Measurements from ENCODE around the gene ZNF555. TPM values are rescaled to one million over a fixed set of nuclear protein-coding genes. Genes with fewer than 3 reads are reported as not detected.

The ZNF555 gene
- total and polyA plus RNA-seq, 2 of the 13 experiments (the other 11 are each of a cell fraction or from before 2014, with no cell fraction given) = 5.0 to 8.0 TPM

- Histone ChIP-seq H3K36me3 (replicated peaks in 1 of 2; ENCODE audit: control insufficient read depth in 1 of 2, insufficient read depth in 2 of 2, low read length in 2 of 2) (no peaks in the 10 kb centered on the region; a peak in 2 of 5 replicates), H3K79me2 (ENCODE audit: insufficient read depth, low read length) (no peaks in the 10 kb centered on the region), H3K9ac (ENCODE audit: insufficient read depth, low read depth, low read length) (no peak overlapping the region), H3K4me1 (ENCODE audit: insufficient read depth, low read length) (peaks cover 14% of the 10 kb centered on the region), H3K27me3 (ENCODE audit: control insufficient read depth in 1 of 2, insufficient read depth in 2 of 2, low read length in 2 of 2) (no peaks in the 10 kb centered on the region), H3K9me3 (ENCODE audit: low read length) (no peaks in the 10 kb centered on the region), H3K4me2 (ENCODE audit: low read depth, low read length) (no peak overlapping the region), H2AFZ (ENCODE audit: low read length) (no peak overlapping the region), H3K27ac (ENCODE audit: extremely low read length, insufficient read depth, low read length) (no peak overlapping the region), H4K20me1 (ENCODE audit: insufficient read depth, low read length) (no peaks in the 10 kb centered on the region), H3K4me3 (replicated peaks in 1 of 3; ENCODE audit: insufficient read depth in 1 of 3, low read depth in 2 of 3, low read length in 3 of 3) (no peak overlapping the region)
- peak; percentile 65 for ATAC-seq
- no TSS peak for BruUV-seq (replicated peaks)
- CTCF ChIA-PET (ENCODE audit: low intra/inter-chr PET ratio, low total read pairs) = no interaction called here
- no peak for FAIRE-seq
- in situ Hi-C loops (cut with HindIII; ENCODE audit: extremely low pct_ligation_motif_present, low pct_unique_long_range_greater_than_20kb) (loop anchor here (10.0 kb wide), 1 partner anchor 229 kb away; no protein-coding TSS in a partner anchor), intact Hi-C loops (cut with micrococcal nuclease; ENCODE audit: unreplicated experiment) (no loop called here)
- TF ChIP-seq ZNF605 (CRISPR knock-in tag; IDR thresholded peaks at IDR 0.05) (no peak), CEBPB (IDR thresholded peaks at IDR 0.05; ENCODE audit: borderline replicate concordance, low read depth, low read length) (0 out of 2 replicates have a peak, but pooled peaks have one; percentile 4), ZNF792 (CRISPR knock-in tag; IDR thresholded peaks at IDR 0.05) (no peak), SCMH1 (CRISPR knock-in tag; IDR thresholded peaks at IDR 0.05; ENCODE audit: borderline replicate concordance) (no peak), REST (IDR thresholded peaks at IDR 0.05; ENCODE audit: borderline replicate concordance in 1 of 2, low read depth in 1 of 2, low read length in 2 of 2) (no peak), ZNF276 (CRISPR knock-in tag; IDR thresholded peaks at IDR 0.05; ENCODE audit: low read depth) (no peak), NR2F6 (IDR thresholded peaks at IDR 0.05) (no peak), NR2F6 (CRISPR knock-in tag; IDR thresholded peaks at IDR 0.05) (no peak), NFIC (IDR thresholded peaks at IDR 0.05; ENCODE audit: low read length) (no peak), NFYB (CRISPR knock-in tag; IDR thresholded peaks at IDR 0.05) (peak; percentile 79), GPN1 (CRISPR knock-in tag; IDR thresholded peaks at IDR 0.05; ENCODE audit: borderline replicate concordance) (no peak), NFYC (CRISPR knock-in tag; IDR thresholded peaks at IDR 0.05) (peak; percentile 78), ZNF749 (CRISPR knock-in tag; IDR thresholded peaks at IDR 0.05; ENCODE audit: borderline replicate concordance) (no peak), ZNF335 (CRISPR knock-in tag; IDR thresholded peaks at IDR 0.05) (no peak), ZNF496 (CRISPR knock-in tag; IDR thresholded peaks at IDR 0.05; ENCODE audit: insufficient replicate concordance) (no peak), RAD51 (IDR thresholded peaks at IDR 0.05; ENCODE audit: borderline replicate concordance) (no peak), SIX4 (CRISPR knock-in tag; IDR thresholded peaks at IDR 0.05) (no peak), POLR2G (IDR thresholded peaks at IDR 0.05; ENCODE audit: low read depth, low read length) (peak; percentile 28; the same call in 1 of the 2 replicates), RFX3 (CRISPR knock-in tag; IDR thresholded peaks at IDR 0.05) (no peak)
- POLR2A ChIA-PET = no interaction called here
- WGBS (ENCODE audit: low lambda C conversion rate) = 84% methylated on average over 14 of the region's 14 CpGs
- no peak for DNase-seq (ENCODE audit: low spot score)
Observed at GRCh38 chr19:2883686-2884439, 42.6 kb downstream of the ZNF555 start.
